GM21447 (cell line): ENCODE results near the gene ATP2C1.

Source experiments
- ATAC-seq: cut with Tn5 transposase; IDR thresholded peaks from one replicate; pipeline ENCODE4 v1.9.1; 2021; ENCODE audit not compliant: unreplicated experiment

ATP2C1 gene

DNA sequence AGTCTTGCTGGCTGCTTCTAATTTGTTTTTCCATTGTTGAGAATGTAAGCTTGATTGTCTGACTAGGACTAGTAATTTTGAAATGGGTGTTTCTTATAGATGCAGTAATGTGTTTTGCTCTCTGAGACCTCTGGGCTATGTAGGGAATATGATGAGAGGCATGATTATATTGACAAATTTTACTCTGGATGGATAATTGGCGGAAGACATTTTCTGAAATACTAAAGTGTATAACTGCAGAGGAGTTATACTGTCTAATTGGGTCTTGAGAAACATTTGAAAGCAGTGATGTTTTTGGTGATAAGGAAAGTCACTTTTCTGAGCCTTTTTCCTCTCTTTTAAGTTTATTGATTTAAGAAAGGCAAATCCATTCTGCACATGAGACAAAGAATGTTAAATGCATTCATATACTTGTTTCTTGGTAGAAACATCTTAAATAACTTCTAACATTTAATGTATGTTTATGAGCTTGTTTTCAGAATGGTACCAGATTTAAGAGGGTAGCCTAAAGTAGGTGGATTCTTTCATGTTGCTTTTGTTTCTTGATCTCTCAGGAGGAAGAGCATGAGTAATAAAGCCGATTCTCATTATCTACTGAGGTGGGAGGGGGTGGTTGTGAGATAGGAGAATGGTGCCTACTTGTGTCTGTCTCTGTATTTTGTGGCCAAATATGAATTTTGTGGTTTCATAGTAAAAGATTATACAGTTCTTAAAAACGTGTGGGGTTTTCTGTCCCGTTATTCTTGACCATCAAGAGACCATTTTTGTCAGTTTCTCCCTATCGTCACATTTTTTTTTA is 2.0 kb downstream of the ATP2C1 start:
- ATAC-seq: no peak

DNA sequence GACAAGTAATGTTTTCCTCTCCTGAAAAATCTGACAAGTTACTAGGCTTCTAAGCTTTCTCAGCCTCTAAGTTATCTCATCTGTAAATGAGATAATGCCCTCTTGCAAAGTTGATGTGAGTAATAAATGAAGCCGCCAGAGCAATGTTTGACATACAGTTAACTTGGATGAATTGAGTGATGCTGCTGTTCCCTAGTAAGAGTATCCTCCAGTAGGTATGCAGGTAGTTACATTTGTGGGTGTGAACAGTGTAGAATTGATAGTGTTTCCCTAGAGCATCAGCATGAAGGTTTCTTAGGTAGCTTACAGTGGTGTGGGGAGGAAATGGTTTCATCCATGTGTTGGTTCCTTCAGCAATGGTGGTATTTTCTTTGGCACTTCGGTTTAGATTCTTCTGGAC is 3.4 kb downstream of the ATP2C1 start:
- ATAC-seq: no peak

DNA sequence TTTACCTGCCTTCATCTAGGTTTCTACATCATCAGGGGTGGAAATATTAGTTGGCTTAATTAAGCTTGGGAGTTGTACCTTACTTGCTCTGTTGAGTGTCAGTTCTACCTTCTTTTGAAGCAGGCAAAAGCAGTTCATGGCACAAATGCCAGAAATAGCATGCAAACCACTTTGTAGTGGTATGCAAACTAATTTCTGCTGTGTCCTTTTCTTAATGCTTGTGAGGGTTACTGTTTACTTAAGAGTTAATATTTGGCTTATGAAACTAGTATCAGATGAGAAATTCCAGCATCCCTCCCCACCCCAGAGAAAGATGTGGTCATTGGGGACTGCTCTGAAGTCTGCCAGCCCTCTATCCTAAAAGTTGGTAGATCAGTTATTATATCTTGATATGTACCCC is 7.1 kb downstream of the ATP2C1 start:
- peak; percentile 44 for ATAC-seq

DNA sequence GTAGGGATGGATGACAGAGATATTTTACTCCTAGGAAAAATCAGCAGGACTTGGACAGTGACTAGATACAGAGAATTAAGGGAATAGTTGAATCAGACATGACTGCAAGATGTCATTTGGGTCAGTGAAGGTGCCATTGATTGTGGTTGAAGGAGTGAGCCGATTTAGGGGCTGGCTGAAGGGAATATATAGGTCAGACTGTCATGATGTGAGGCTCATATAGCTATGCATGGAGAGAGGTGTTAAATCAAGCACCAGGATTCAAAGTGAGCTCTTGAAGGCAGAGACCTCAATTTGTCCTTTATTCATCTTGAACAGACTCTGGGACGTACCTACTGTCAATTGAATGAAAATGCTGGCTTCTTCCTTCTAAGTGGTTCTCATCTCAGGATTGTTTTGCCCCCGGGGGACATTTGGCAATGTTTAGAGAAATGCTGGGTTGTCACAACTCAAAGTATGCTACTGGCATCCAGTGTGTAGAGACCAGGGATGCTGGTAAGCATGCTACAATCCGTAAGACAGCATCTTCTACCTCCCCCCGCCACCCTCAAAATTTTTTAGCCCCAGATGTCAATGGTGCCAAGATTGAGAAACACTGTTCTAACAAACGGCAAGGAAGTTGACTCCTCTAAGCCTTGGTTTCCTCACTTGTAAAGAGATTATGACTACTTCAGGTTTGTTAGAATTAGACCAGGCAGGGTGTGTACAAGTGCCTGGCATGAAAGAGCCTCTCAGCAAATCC is 7.8 kb downstream of the ATP2C1 start:
- ATAC-seq: no peak

DNA sequence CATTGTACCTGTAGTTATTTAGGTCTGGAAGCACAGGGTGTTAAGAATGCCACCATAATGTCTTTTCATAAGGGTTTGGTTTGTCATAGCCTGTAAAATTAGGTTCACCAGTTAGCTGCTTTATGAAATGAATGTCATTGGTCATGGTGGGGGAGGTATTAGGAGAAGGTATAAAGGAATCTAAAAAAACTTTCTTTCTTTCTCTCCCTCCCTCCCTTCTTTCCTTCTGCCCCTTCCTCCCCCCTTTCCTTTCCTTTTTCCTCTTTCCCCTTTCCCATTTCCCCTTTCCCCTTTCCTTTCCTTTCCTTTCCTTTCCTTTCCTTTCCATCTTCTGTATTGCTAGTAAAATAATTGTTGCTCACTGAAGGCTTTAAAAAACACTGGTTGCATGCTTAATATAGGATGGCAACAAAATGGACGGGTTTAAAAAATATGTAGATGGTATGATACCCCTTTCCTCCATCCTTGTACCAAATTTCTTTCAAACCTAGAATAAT is 9.6 kb downstream of the ATP2C1 start:
- ATAC-seq: no peak

DNA sequence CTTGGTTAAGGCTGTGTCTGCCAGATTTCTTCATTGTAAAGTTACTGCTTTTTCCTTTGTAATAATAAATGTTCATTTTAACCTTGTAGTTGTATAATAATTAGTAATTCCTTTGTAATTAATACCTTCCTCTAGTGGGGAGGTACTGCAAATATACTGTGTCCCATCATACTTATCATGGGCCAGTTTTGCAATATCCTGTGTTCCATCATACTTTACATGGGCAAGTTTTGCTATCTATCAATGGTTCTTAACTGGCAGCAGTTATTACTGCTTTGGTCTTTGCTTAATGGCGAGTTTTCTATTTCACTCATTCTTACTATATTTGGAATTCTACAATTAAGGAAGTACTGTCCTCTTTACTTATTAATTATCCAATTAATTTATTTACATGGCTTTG is 10.6 kb downstream of the ATP2C1 start:
- no peak for ATAC-seq

DNA sequence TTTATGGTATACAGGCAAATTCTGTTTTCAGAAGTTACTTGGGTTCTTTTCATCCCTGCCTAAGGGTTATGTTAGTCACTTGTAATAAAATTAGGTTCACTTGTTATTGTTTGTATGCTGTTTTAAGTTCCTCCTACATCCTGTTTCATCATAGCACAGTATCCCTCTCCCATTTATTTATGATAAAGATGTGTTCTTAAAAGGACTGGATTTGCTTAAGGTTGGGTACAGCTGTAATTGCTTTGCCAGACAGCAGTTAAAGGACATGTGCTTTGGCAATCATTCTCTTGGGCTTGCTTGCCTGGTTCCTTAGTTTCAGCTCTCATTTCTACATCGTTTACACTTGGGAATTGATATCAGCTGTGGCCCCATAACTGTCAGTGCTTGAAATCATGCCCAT is 11.7 kb downstream of the ATP2C1 start:
- peak; percentile 25 for ATAC-seq

DNA sequence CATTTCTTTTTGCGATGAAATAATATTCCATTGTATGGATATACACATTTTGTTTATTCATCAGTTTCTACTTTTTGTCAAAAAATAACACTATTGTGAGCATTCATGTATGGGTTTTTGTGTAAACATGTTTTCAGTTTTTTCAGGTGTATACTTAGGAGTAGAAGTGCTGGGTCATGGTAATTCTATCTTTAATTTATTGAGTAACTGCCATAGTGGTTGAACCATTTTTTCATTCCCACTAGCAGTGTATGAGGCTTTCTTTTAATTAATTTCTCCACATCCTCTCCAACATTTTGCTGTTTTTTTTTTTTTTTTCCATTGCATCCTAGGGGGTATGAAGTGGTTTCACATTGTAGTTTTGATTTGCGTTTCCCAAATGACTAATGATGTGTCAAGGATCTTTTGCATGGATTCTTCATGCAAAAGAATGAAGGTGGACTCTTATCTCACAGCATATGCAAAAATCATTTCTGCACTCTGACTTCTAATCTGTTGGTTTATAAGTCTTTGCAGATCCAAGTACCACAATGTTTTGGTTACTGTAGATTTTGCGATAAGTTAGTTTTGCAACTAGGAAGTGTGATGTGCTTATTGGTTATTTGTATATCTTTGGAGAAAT is 12.6 kb downstream of the ATP2C1 start:
- ATAC-seq: no peak

DNA sequence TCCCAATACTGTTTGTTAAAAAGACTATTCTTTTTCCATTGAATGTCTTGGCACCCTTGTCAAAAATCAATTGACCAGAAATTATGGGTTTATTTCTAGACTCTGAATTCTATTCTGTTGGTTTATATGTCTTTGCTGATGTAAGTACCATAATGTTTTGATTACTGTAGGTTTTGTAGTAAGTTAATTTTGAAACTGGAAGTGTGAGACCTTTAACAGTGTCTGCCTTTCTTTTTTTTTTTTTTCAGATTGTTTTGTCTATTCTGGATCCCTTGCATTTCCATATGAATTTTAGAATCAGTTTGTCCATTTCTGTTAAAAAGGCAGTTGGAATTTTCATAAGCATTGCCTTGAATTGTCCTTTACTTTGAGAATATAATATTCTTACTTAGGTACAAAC is 13.6 kb downstream of the ATP2C1 start:
- ATAC-seq: no peak

DNA sequence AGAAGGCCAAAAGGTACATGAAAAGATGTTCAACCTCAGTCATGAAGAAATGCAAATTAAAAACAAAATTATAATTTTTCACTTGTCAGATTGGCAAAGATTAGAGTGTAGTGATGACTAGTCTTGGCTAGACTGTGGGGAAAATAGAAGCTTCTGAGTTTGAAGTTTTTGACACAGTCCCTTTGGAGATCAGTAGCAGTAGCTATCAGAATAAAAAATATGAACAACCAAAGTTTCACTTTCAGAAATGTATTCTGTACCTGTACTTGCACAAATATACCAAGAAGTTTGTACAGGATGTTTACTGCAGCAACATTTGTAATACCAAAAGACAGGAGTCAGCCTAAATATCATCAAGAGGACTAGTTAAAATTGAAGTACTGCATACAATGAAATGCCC is 14.1 kb downstream of the ATP2C1 start:
- ATAC-seq: peak; percentile 44

DNA sequence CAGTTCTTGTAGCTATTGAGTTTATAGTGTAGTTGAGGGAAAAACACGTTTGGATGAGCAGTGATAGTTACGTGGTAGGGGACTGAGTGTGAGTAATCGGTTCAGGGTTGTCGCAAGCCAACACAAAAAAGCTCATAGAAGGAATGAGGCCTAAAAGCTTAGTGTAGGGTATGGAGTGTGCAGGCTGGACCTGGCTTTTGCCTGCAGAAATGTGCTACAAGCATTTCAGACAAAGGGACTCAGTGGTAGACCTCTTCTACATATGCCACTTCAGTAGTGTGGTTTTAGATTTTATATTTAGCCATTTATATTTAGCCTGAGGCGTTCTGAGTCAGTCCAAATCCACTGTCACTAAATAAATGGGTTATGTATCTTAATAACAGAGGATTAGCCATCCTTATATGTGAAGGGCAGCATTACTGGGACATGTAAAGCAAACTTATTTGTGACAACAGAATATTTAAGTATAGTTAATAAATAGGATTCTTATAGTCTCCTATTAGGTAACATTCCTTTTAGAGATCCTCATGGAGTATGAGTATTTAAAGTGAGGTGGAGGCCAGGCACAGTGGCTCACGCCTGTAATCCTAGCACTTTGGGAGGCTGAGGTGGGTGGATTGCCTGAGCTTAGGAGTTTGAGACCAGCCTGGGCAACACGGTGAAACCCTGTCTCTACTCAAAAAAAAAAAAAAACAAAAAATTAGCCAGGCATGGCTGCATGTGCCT is 21.8 kb downstream of the ATP2C1 start:
- ATAC-seq: no peak

DNA sequence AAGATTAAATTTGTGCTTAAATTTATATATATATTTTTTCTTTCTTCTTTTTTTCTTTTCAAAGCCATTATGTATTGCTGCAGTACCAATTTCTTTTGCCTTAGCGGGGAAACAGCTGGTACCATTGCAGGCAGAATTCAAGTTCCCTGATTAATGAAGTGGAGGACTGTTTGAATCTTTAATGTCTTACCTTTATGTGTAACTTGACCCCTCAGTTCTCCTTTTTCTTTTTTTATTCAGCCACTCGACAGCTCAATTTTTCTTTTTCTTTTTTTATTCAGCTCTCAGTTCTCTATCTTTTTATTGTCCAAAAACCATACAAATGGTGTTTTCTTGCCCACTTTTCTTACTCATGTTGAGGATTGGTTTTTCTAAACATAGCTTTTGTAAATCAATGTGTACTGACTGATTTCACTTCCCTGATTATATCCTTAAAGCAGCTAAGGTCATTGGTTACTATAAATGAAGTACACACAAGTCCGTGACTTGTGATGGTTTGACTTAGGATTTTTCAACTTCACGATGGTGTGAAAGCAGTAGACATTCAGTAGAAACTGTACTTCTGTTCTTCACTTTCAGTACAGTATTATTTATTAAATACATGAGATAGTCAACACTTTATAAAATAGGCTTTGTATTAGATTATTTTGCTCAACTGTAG is 22.8 kb downstream of the ATP2C1 start:
- ATAC-seq: peak; percentile 84

DNA sequence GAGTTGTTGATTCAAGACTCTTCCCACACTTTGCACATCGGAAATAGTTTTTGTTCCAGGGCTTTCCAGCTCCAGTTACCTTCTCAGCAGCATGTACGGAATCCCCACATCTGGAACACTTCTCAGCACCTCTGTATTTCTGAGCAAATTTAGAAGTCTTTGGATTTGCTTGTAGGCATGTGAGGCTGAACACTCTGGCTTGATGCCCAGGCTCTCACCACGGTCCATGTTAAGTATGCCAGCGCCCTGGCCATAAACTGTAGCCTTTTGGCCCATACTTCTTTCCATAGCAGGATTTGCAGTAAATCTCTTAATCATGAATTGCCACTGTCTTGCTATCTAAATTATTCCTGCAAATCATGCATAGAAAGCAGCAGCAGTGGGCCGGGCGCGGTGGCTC is 24.4 kb downstream of the ATP2C1 start:
- ATAC-seq: no peak

DNA sequence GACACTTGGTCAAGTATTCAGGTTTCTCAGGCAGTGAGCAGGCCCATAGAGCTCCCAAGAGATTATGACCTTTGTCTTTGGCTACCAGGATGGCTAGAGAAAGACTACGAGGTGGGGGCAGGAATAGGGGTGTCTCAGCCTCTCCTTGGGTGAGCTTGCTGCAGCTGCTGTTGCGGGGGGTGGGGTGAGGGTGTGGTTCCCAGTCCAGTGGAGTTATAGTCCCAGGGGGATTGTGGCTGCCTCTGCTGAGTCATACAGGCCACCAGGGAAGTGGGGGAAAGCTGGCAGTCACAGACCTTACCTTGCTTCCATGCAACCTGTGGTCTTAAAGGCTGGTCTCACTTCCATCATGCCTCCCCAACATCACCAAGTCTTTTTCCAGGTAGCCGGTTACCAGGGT is 31.7 kb downstream of the ATP2C1 start:
- ATAC-seq: peak; percentile 75

DNA sequence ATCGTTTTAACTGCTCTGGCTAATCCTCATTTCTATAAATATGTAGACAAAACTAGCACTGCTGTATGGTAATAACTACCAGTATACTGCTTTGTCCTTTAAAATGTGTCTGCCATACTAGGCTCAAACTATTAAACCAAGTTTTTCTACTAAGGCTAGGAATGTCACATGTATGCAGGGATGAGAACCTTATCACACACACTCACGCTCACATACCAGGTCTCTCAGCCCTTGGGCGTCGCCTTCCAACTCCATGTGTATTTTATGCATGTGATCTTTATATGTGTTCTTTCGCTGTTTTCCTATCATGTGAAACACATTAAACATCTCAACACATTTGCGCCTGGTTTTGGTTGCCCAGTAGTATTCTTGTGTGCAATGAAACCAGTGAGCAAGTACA is 32.6 kb downstream of the ATP2C1 start:
- ATAC-seq: no peak

DNA sequence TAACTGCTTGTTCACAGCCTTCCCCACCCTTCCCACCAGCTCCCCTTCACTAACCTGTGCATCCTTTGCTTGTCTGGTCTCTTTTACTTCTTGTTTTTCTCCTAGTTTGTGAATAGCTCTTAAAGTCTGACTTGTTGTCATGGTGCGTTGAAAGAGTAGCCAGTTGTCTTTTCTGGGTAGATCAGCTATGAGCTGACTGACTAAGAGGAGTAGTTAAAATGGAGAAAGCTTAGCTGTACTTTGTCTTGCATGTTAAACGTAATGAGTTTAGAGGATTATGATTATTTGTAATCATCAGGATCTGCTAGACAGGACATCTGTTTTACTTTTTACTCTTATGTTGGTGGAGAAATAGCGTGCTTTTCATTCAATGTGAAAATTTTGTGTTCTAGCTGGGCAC is 35.9 kb downstream of the ATP2C1 start:
- no peak for ATAC-seq

DNA sequence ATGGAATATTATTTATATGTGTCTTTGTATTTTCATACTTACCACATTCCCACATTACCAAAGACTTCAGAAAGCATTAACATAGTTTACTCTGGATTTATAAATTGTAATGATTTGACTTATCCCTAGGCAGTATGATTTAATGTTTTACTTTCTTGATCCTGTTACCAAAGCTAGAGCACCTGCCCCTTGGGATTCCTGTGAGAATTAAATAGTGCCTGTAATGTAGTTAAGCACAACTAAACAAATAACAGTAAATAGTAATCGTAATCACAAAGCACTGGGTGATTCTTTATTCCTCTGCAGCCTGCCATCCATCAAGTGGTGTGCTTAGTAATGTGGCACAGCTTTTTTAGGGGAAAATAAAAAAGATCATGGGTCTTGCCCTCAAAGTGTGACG is 39.1 kb downstream of the ATP2C1 start:
- ATAC-seq: no peak

DNA sequence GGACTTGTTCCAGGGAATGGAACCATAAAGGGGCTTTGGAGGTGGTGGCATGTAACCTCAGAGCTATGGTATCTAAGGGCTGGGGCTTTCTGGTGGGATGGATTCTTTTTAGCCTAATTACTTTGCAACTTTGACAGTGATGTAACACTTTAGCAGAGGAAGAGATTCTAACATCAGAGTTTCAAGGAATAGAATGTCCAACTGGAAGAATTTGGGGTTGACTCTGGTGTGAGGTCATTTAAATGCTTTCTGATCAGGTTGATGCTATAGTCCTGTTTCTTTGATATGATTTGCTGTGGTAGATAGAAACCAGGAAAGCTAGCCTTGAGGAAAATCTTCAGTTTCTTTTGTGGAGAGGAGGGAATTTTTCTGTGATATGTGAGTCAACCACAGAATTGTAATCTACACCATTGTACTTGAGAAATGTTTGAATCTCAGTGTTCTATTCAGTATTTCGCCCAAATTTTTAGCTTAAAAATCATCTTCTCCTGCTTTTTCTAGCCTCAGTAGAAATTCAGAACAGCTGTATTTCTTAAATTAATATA is 40.0 kb downstream of the ATP2C1 start:
- ATAC-seq: no peak

DNA sequence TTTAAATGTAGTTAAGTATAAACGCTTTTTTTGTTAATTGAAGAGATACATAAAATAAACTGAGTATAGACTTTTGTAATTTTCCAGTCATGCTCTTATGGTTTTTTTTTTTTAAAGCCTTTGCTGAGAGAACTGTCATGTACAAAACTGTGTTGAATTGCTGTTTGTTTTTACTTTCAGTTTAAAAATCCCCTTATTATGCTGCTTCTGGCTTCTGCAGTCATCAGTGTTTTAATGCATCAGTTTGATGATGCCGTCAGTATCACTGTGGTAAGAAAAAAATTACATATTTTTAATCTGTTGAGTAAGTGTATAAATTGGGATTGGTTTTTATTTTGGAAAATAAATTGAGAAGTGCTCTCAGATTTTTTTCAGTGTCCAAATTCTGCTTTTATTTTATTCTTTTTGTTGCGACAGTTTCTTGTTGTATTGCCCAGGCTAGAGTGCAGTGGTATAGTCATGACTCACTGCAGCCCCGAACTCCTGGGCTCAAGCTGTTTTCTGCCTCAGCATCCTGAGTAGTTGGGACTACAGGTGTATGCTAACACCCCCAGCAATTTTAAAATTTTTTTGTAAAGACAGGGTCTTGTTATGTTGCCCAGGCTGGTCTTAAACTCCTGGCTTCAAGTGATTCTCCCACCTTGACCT is 40.7 kb downstream of the ATP2C1 start:
- no peak for ATAC-seq
